HG03108 (cell line): ENCODE data around the gene LRRK1.
"Not testable (repeated sequence)": the region's sequence is repeated elsewhere in the genome, so short reads cannot be mapped to it uniquely, and the experiment has no call there.

Experiments
- ATAC-seq: cut with Tn5 transposase; IDR thresholded peaks from one replicate; pipeline ENCODE4 v1.9.1; 2021; ENCODE audit warnings: moderate library complexity; ENCODE audit not compliant: unreplicated experiment

Gene LRRK1

DNA sequence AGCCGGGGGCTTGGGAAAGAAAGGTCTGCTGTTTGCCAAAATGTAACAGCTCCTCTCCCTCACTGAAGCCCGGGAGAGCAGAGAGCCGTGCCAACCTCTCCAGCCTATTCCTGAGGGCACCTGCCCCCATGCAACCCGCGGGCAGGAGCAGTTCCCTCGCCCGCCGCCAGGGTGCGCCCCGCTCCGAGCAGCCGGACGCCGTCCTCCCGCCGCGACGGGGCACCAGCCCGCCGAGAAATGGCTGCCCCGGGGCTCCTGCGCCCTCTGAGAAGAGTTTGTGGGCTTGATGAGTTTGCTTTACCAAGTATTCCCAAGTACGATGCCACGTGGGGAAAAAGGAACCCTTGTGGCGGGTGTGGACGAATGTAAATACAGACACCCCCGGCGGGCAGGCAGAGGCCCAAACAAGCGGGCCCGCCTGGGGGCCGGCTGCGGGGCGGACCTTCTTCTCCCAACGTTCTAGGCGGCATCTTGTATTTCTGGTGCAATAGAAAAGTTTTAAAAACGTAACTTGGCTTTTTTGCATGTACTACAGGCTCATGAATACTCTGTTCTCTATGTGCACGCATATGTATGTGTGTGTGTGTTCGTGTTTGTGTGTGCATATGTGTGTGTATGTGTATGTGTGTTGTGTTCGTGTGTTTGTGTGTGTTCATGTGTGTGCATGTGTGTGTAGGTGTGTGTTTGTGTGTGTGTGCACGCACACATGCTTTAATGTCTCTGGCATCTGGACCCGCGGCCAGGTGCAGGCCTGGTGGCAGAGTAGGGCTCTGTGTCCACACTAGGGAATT lies 169.8 kb downstream of the LRRK1 start:
- ATAC-seq, result no peak

GRCh38 chr15:101089579-101090427 lies 170.6 kb downstream of the LRRK1 start:
- no peak for ATAC-seq

DNA sequence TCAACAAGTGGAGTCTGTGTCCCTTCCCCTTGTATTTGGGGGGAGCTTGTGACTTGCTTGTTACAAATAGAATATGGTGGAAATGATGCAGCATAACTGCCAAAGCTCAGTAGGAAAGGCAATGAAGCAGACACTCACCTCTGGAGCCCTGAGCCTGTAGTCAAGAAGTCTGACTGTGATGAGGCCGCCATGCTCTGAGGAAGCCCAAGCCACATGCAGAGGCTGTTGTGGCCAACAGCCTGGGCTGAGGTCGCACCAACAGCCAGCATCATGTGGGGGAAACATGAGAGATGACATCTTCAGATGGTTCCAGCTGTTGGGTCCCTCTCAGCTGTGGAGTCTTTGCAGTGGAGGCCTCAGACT lies 171.3 kb downstream of the LRRK1 start:
- no peak for ATAC-seq

- ATAC-seq, result no peak
Observed at GRCh38 chr15:101091080-101092017, 172.2 kb downstream of the LRRK1 start.

DNA sequence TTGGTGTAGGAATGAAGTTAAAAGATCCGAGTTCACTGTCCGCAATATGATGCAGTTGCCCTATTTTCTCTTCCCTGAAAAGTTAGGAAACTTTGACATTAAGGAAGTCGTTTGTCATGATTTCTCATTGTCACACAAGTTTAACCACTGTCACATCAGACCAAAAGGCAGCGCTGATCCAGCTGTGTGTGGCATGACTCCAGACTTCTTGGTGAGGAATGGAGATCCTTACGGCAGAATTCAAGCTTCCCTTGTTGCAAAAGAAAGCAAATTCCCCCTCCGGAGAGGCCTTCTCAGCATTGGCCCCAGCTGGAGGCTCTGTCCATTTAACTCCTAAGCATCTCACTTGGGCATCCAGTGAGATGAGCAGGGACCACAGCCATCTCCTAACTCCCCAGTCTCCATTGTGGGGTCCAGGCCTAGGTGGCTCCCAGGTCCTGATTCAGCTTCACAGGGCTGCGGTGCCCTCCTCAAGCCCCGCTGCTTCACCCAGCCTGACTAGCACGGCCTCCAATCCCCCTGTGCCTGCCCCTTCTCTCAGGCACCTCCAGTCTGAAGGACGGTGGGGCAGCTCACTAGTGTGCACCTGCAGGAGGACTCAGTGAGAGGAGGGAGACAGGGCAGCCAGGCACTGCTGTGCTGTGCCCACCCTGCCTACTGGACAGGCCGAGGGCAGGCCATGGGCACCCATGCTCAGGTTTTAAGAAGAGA lies 173.2 kb downstream of the LRRK1 start:
- no peak for ATAC-seq

DNA sequence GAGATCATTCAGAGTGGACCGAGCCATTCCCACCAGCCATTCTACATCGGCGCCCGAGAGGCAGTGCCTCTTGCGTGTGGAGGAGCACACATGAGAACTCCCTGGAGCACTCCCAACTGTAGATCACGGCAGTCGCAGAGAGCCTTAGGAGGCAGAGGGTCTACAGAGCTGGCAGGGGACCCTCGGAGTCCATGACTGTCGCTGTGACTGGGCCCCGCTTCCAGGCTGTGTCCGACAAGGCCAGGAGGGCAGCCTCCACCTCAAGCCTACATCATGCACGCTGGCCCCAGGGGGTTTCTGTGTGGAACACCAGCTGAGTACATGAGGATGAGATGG lies 173.7 kb downstream of the LRRK1 start:
- no peak for ATAC-seq

DNA sequence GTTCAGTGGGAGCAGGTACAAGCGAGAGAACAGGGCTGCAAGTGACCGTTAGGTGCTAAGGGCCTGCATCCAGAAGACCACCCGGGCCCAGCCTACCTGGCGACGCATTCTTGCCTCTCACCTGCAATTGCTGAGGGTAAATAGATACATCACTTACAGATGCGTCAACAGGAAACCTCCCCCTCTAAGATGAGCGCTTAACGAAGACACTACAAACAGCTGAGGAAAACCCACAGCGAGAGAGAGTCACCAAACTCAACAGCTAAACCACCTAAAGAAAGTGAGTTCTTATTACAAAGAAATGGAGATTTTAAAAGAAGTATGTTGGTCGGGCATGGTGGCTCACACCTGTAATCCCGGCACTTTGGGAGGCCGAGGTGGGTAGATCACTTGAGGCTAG lies 174.8 kb downstream of the LRRK1 start:
- ATAC-seq, result no peak

DNA sequence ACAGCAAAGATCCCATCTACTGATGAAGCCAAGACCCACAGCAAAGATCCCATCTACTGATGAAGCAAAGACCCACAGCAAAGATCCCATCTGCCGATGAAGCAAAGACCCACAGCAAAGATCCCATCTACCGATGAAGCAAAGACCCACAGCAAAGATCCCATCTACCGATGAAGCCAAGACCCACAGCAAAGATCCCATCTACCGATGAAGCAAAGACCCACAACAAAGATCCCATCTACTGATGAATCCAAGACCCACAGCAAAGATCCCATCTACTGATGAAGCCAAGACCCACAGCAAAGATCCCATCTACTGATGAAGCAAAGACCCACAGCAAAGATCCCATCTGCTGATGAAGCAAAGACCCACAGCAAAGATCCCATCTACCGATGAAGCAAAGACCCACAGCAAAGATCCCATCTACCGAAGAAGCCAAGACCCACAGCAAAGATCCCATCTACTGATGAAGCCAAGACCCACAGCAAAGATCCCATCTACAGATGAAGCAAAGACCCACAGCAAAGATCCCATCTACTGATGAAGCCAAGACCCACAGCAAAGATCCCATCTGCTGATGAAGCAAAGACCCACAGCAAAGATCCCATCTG lies 176.7 kb downstream of the LRRK1 start:
- ATAC-seq, result not testable (repeated sequence)

GRCh38 chr15:101097111-101097510 lies 178.0 kb downstream of the LRRK1 start:
- ATAC-seq, result no peak

- no peak for ATAC-seq
Observed at GRCh38 chr15:101099183-101099582, 180.0 kb downstream of the LRRK1 start.

GRCh38 chr15:101100118-101100517 lies 181.0 kb downstream of the LRRK1 start:
- no peak for ATAC-seq

DNA sequence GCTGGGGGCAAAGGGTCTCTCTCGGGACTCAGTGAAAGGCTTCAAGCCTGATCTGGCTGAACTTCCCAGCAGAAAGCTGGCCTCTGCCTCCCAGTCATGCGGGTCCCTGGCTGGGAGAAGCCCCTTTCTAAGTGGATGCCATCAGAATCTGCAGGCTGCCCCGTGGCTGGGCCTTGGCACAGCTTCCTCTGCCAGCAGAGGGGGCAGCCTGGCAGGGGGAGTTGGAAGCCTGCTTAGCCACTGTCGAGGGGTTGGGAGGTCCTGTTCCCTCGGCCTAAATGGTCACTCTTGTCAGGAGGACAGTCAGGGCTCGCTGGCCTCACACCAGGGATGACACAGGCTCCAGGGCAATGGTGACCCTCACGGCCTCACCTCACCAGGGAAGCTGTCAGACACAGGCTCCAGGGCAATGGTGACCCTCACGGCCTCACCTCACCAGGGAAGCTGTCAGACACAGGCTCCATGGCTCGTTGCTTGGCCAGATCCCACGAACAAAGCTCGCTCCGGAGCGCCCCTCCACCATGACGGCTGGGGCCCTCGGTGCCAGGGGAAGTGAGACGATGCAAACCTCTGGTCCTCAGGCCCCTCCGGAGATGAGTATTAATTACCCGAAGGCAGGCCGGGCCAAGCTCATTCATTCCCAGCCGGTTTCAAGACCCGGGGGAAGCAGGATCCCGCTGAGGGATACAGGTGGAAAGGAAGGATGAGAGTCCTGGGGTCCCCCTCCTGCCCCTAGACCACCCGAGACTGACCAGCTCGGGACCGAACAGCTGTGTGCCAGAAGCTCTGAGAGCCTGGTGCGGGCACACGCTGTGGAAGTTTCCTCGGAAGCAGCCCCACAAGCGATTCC lies 181.7 kb downstream of the LRRK1 start:
- no peak for ATAC-seq

DNA sequence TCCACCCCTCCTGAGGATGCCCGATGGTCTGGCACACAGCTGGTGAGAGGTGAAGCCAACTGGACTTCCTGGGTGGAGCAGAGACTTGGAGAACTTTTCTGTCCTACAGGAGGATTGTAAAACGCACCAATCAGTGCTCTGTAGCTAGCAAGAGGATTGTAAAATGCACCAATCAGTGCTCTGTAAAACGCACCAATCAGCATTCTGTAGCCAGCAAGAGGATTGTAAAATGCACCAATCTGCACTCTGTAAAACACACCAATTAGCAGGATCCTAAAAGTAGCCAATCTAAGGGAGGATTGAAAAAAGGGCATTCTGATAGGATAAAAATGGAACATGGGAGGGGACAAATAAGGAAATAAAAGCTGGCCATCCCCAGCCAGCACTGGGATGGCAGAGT lies 182.5 kb downstream of the LRRK1 start:
- ATAC-seq, result no peak

DNA sequence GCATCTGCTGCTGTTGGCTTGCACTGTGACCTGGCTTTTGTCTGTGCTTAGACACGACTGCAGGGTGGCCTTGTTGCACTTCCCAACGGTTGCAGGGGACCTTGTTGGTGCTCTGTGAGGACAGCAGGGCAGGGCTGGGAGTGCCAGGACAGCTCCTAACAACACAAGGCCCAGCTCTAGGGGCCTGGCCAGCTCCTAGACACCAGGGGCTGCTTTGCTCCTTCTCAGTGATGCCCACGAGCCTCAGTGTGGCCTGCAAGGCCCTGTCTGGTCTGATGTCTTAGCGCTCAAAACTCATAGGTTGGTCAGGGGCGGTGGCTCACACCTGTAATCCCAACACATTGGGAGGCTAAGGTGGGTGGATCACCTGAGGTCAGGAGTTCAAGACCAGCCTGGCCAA lies 183.6 kb downstream of the LRRK1 start:
- ATAC-seq, result no peak

DNA sequence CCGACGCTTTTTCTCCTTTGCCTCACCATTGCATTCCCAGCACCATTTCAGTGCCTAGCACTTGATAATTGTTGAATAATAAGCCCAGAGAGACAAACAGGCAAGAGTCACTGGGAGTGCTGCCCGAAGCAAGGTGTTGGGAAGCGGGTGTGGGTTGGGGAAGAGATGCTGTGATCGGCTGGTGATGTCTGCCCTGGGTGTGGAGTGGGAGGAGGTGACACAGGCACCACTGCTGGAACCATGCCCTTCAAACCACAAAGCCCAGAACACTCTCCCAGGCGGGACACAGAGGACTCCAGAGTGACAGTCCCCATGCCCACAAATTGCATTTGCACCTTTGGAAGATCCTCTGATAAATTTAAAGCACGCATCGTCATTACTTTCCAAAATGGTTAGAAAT lies 184.4 kb downstream of the LRRK1 start:
- ATAC-seq, result no peak

- ATAC-seq, result no peak
Observed at GRCh38 chr15:101104141-101104540, 185.0 kb downstream of the LRRK1 start.

- ATAC-seq, result no peak
Observed at GRCh38 chr15:101105059-101105891, 186.1 kb downstream of the LRRK1 start.

DNA sequence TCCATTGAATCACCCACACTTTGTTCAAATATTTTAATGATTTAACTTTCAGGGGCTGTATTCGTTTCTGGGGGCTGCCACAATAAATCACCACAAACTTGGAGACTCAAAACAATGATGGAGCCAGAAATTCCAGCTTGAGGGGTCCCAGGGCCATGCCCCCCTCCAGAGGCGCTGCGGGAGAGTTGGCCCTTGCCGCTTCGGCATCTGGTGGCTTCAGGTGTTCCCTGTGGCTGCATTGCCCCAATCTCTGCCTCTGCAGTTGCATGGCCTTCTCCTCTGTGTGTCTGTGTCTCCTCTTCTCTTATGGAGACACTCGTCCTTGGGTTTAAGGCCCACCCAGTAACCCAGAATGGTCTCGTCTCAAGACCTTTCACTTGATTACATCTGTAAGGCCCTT lies 187.9 kb downstream of the LRRK1 start:
- no peak for ATAC-seq
